ENCODE results near the gene DAB1. TPM values are rescaled to one million over a fixed set of nuclear protein-coding genes. Genes with fewer than 3 reads are reported as not detected.

Gene DAB1
- polyA plus RNA-seq, 1 donor from 2014 or later = 11.4 TPM

GRCh38 chr1:57058652-57059501 is 365.0 kb downstream of the DAB1 start:
- Histone ChIP-seq H3K4me3 (ENCODE audit: low read length) (no peak overlapping the region), H3K4me2 (ENCODE audit: low read length) (no peak overlapping the region), H4K20me1 (ENCODE audit: insufficient read depth) (no peaks in the 10 kb centered on the region), H3K36me3 (ENCODE audit: insufficient read depth, low read length) (no peaks in the 10 kb centered on the region), H3K9me3 (ENCODE audit: low read length) (no peaks in the 10 kb centered on the region), H3K27me3 (ENCODE audit: insufficient read depth, low read depth, low read length) (no peaks in the 10 kb centered on the region), H3F3A (ENCODE audit: insufficient read depth, low read length, poor library complexity, severe bottlenecking) (no peaks in the 10 kb centered on the region), H3K79me2 (replicated peaks; ENCODE audit: insufficient read depth, low read length) (no peaks in the 10 kb centered on the region), H3K9ac (ENCODE audit: low read length) (no peak overlapping the region), H3K9me2 (ENCODE audit: insufficient read depth, low read length) (no peaks in the 10 kb centered on the region), H3K27ac (ENCODE audit: low read length) (no peak overlapping the region), H2AFZ (ENCODE audit: low read depth, low read length) (no peak overlapping the region)
- TF ChIP-seq TAF1 (IDR thresholded peaks at IDR 0.05; ENCODE audit: low read depth) (no peak), SMC3 (conservative IDR thresholded peaks at IDR 0.05; ENCODE audit: poor library complexity) (no peak), EZH2 (IDR thresholded peaks at IDR 0.05; ENCODE audit: borderline replicate concordance, insufficient read depth, low read length, poor library complexity, severe bottlenecking) (no peak), EP300 (conservative IDR thresholded peaks at IDR 0.05; ENCODE audit: poor library complexity, severe bottlenecking) (no peak), MXI1 (conservative IDR thresholded peaks at IDR 0.05; ENCODE audit: poor library complexity, severe bottlenecking) (no peak), POLR2AphosphoS5 (IDR thresholded peaks at IDR 0.05) (no peak), RAD21 (conservative IDR thresholded peaks at IDR 0.05) (no peak)
- TF ChIP-seq, protein P1, sequence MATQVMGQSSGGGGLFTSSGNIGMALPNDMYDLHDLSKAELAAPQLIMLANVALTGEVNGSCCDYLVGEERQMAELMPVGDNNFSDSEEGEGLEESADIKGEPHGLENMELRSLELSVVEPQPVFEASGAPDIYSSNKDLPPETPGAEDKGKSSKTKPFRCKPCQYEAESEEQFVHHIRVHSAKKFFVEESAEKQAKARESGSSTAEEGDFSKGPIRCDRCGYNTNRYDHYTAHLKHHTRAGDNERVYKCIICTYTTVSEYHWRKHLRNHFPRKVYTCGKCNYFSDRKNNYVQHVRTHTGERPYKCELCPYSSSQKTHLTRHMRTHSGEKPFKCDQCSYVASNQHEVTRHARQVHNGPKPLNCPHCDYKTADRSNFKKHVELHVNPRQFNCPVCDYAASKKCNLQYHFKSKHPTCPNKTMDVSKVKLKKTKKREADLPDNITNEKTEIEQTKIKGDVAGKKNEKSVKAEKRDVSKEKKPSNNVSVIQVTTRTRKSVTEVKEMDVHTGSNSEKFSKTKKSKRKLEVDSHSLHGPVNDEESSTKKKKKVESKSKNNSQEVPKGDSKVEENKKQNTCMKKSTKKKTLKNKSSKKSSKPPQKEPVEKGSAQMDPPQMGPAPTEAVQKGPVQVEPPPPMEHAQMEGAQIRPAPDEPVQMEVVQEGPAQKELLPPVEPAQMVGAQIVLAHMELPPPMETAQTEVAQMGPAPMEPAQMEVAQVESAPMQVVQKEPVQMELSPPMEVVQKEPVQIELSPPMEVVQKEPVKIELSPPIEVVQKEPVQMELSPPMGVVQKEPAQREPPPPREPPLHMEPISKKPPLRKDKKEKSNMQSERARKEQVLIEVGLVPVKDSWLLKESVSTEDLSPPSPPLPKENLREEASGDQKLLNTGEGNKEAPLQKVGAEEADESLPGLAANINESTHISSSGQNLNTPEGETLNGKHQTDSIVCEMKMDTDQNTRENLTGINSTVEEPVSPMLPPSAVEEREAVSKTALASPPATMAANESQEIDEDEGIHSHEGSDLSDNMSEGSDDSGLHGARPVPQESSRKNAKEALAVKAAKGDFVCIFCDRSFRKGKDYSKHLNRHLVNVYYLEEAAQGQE (IDR thresholded peaks at IDR 0.05; ENCODE audit: borderline replicate concordance) = no peak
- TF ChIP-seq, protein P2, sequence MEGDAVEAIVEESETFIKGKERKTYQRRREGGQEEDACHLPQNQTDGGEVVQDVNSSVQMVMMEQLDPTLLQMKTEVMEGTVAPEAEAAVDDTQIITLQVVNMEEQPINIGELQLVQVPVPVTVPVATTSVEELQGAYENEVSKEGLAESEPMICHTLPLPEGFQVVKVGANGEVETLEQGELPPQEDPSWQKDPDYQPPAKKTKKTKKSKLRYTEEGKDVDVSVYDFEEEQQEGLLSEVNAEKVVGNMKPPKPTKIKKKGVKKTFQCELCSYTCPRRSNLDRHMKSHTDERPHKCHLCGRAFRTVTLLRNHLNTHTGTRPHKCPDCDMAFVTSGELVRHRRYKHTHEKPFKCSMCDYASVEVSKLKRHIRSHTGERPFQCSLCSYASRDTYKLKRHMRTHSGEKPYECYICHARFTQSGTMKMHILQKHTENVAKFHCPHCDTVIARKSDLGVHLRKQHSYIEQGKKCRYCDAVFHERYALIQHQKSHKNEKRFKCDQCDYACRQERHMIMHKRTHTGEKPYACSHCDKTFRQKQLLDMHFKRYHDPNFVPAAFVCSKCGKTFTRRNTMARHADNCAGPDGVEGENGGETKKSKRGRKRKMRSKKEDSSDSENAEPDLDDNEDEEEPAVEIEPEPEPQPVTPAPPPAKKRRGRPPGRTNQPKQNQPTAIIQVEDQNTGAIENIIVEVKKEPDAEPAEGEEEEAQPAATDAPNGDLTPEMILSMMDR (IDR thresholded peaks at IDR 0.05; ENCODE audit: poor library complexity, severe bottlenecking) = no peak

DNA sequence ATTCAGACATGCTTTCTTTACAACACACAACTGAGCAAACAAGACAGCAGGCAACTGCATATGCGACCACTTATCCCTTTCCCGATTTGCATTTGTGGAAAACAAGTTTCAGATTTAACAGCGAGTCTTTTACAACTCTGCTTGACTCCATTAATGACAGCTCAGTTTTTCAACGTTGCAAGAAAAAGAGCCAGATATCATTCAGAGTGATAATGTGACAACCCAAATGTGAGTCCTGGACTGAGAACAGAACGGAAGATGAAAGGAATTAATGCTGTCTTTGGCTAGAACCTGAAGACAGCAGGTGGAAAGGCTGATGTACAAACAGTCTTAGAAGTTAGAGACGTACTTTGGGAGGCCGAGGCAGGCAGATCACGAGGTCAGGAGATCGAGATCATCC is 375.0 kb downstream of the DAB1 start:
- H4K20me1 ChIP-seq (ENCODE audit: insufficient read depth) = no peaks in the 10 kb centered on the region
- no peaks in the 10 kb centered on the region for H3K79me2 ChIP-seq (replicated peaks; ENCODE audit: insufficient read depth, low read length)
- H3F3A ChIP-seq (ENCODE audit: insufficient read depth, low read length, poor library complexity, severe bottlenecking) = no peaks in the 10 kb centered on the region
- no peaks in the 10 kb centered on the region for H3K36me3 ChIP-seq (ENCODE audit: insufficient read depth, low read length)
- no peak overlapping the region for H3K4me3 ChIP-seq (ENCODE audit: low read length)
- H3K4me2 ChIP-seq (ENCODE audit: low read length) = no peak overlapping the region
- no peaks in the 10 kb centered on the region for H3K9me2 ChIP-seq (ENCODE audit: insufficient read depth, low read length)
- no peak overlapping the region for H3K27ac ChIP-seq (ENCODE audit: low read length)
- TF ChIP-seq, protein P1 (IDR thresholded peaks at IDR 0.05; ENCODE audit: borderline replicate concordance) = no peak
- no peak for TF ChIP-seq MXI1 (conservative IDR thresholded peaks at IDR 0.05; ENCODE audit: poor library complexity, severe bottlenecking)
- no peak for TF ChIP-seq EZH2 (IDR thresholded peaks at IDR 0.05; ENCODE audit: borderline replicate concordance, insufficient read depth, low read length, poor library complexity, severe bottlenecking)
- no peak for TF ChIP-seq SMC3 (conservative IDR thresholded peaks at IDR 0.05; ENCODE audit: poor library complexity)
- TF ChIP-seq TAF1 (IDR thresholded peaks at IDR 0.05; ENCODE audit: low read depth) = no peak
- TF ChIP-seq POLR2AphosphoS5 (IDR thresholded peaks at IDR 0.05) = no peak
- TF ChIP-seq, protein P2 (IDR thresholded peaks at IDR 0.05; ENCODE audit: poor library complexity, severe bottlenecking) = no peak
- no peak for TF ChIP-seq RAD21 (conservative IDR thresholded peaks at IDR 0.05)
- TF ChIP-seq EP300 (conservative IDR thresholded peaks at IDR 0.05; ENCODE audit: poor library complexity, severe bottlenecking) = no peak
- H3K27me3 ChIP-seq (ENCODE audit: insufficient read depth, low read depth, low read length) = no peaks in the 10 kb centered on the region
- H3K9ac ChIP-seq (ENCODE audit: low read length) = no peak overlapping the region
- no peak overlapping the region for H2AFZ ChIP-seq (ENCODE audit: low read depth, low read length)
- H3K9me3 ChIP-seq (ENCODE audit: low read length) = no peaks in the 10 kb centered on the region

All from neural cell (in vitro differentiated cells).